Breast epithelium (tissue), 3 donors: Measurements from ENCODE around the gene PROX2.

ENCODE experiments used
- POLR2A ChIP-seq: fragments of 450-650 bp; IDR thresholded peaks from one replicate; pipeline ENCODE4 v1.6.1; 2016; ENCODE audit warnings: antibody characterized with exemption, mild to moderate bottlenecking, moderate library complexity
- TF ChIP-seq, protein P1 (sequence below), 3 donors: fragments of 450-650 bp; IDR thresholded peaks; one replicate each; pipeline ENCODE4 v1.5.1; 2016 to 2017; ENCODE audit warnings: antibody characterized with exemption in 3 of 3, mild to moderate bottlenecking in 3 of 3, moderate library complexity in 3 of 3

DNA sequence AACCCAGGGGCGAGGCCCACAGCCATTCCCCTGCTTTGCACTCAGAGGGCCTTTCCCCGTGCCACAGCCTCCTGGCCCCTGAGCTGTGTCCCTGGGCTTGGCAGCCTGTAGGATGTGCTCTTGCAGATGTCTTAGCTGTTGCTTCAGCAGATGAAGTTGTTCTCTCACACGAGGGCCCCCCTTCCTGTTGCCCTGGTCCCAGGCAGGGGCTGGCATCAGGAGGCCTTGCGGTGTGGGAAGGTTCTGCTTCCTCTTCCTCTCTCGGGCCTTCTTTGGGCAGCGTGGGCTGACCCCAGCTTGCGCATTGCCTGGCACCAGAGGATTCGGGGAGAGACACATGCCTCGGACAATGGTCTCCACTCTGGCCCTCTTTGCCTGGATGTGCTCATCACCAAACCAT lies 12.7 kb downstream of the PROX2 start:
- TF ChIP-seq POLR2A = no peak
- TF ChIP-seq, protein P1, sequence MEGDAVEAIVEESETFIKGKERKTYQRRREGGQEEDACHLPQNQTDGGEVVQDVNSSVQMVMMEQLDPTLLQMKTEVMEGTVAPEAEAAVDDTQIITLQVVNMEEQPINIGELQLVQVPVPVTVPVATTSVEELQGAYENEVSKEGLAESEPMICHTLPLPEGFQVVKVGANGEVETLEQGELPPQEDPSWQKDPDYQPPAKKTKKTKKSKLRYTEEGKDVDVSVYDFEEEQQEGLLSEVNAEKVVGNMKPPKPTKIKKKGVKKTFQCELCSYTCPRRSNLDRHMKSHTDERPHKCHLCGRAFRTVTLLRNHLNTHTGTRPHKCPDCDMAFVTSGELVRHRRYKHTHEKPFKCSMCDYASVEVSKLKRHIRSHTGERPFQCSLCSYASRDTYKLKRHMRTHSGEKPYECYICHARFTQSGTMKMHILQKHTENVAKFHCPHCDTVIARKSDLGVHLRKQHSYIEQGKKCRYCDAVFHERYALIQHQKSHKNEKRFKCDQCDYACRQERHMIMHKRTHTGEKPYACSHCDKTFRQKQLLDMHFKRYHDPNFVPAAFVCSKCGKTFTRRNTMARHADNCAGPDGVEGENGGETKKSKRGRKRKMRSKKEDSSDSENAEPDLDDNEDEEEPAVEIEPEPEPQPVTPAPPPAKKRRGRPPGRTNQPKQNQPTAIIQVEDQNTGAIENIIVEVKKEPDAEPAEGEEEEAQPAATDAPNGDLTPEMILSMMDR (IDR thresholded peaks at IDR 0.05) = no peak
